ENCODE data around the gene PLEKHH1. TPM values are rescaled to one million over a fixed set of nuclear protein-coding genes. Genes with fewer than 3 reads are reported as not detected.
"Not testable (repeated sequence)": the region's sequence is repeated elsewhere in the genome, so short reads cannot be mapped to it uniquely, and the experiment has no call there.

PLEKHH1 gene
- total and polyA plus RNA-seq, 3 donors from 2014 or later, result 21.4 to 61.3 (median 49.1) TPM

DNA sequence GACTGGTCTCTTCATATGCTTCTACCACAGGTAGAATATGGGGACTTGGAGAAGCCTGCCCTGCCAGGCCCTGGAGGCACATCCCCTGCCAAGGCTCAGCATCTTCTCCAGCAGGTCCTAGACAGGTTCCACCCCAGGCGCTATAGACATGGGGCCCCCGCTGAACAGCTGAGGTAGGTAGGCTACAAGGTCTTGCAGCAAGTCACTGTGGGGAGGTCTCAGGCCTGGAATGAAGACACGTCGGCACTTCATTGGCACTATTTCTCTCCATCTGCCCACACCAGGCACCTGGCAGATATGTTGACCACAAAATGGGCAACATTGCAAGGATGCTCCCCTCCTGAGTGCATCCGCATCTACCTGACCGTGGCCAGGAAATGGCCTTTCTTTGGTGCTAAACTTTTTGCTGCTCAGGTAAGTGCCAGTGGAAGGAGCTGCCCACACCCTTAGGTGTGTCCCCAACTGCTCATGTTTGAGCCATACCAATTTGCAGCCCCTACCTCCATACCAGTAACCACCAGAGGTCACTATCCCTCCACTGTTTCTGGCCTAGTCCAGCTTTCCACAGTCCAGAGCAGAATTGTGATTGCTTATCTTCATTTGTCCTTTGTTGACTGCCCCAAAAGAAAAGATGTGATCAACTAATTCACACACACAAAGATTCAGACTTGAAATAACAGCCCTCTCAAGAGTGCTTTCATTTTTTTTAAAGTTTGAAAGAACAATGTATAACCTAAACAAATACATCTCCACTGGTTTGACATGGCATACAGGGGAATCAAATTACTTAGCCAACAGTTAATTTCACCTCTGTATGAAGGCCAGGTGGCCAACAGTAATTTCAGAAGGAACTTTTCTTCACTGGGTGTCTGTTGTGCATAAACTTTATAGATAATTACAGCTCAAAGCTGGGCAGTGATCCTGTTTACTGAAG, 50.9 kb downstream of the PLEKHH1 start:
- no peak overlapping the region for H3K4me3 ChIP-seq
- no peaks in the 10 kb centered on the region for H3K36me3 ChIP-seq (ENCODE audit: low read depth, missing control alignments)
- H3K4me1 ChIP-seq, result no peaks in the 10 kb centered on the region
- WGBS, 2 donors, result 85 to 92% methylated on average over 6 of the region's 6 CpGs
- H3K27me3 ChIP-seq, result no peaks in the 10 kb centered on the region
- intact Hi-C loops (cut with DNase I; ENCODE audit: low total_unique reads), result no loop called here
- no peak for TF ChIP-seq POLR2A (IDR thresholded peaks at IDR 0.05)
- TF ChIP-seq, protein P1, sequence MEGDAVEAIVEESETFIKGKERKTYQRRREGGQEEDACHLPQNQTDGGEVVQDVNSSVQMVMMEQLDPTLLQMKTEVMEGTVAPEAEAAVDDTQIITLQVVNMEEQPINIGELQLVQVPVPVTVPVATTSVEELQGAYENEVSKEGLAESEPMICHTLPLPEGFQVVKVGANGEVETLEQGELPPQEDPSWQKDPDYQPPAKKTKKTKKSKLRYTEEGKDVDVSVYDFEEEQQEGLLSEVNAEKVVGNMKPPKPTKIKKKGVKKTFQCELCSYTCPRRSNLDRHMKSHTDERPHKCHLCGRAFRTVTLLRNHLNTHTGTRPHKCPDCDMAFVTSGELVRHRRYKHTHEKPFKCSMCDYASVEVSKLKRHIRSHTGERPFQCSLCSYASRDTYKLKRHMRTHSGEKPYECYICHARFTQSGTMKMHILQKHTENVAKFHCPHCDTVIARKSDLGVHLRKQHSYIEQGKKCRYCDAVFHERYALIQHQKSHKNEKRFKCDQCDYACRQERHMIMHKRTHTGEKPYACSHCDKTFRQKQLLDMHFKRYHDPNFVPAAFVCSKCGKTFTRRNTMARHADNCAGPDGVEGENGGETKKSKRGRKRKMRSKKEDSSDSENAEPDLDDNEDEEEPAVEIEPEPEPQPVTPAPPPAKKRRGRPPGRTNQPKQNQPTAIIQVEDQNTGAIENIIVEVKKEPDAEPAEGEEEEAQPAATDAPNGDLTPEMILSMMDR (IDR thresholded peaks at IDR 0.05), result peak; percentile 9 to 49 (median 43)
- DNase-seq, result peak; percentile 48
- no peaks in the 10 kb centered on the region for H3K9me3 ChIP-seq
- H3K27ac ChIP-seq, result no peak overlapping the region

DNA sequence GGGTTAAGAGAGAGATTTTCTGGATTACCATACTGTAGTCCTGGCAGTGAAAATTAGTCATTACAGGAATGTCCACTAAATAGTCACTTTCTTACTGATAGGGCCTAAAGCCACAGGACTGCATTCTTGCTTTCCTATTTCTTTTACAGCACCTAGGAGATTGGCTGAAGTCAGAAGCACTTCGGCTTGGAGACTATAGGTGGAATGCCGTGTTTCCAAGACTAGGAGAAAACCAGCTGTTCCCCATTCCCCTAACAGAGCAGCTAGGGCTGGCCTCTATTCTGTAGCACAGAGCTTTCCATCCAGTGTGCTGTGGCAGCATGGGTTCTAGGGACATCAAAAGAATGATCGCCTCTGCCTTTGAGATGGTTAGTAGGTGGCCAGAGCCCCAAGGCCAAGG, 51.9 kb downstream of the PLEKHH1 start:
- no peak for TF ChIP-seq POLR2A (IDR thresholded peaks at IDR 0.05)
- Histone ChIP-seq H3K9me3 (no peaks in the 10 kb centered on the region), H3K36me3 (ENCODE audit: low read depth, missing control alignments) (no peaks in the 10 kb centered on the region), H3K4me3 (no peak overlapping the region), H3K4me1 (no peaks in the 10 kb centered on the region), H3K27me3 (no peaks in the 10 kb centered on the region), H3K27ac (no peak overlapping the region)
- intact Hi-C loops (cut with DNase I; ENCODE audit: low total_unique reads), result no loop called here
- DNase-seq, result peak; percentile 1
- 84 to 90% methylated on average over 3 of the region's 3 CpGs for WGBS, 2 donors

DNA sequence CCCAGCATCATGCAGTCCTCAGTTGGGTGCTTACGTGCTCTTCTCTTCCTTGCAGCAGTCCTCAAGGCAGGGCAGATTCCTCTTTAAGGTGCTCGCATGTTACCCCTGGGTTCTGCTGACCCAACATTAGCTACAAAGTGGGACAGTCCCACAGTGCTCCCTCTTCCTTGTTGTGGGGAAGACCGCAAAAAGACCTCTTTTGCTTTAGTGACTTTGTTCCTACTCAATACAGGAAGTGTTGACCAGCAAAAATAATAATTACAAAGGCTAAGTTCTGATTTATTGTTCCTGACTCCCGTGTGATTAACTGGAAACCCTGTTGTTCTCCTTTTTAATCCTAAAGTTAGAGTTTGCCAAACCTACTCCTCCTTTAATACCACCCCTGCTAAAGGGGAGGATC, 53.3 kb downstream of the PLEKHH1 start:
- no peaks in the 10 kb centered on the region for H3K4me1 ChIP-seq
- no peak for DNase-seq
- 66 to 78% methylated on average over 4 of the region's 4 CpGs for WGBS, 2 donors
- no peak overlapping the region for H3K27ac ChIP-seq
- no peaks in the 10 kb centered on the region for H3K36me3 ChIP-seq (ENCODE audit: low read depth, missing control alignments)
- intact Hi-C loops (cut with DNase I; ENCODE audit: low total_unique reads), result no loop called here
- no peak for TF ChIP-seq POLR2A (IDR thresholded peaks at IDR 0.05)
- TF ChIP-seq, protein P1 (IDR thresholded peaks at IDR 0.05), result no peak
- no peaks in the 10 kb centered on the region for H3K27me3 ChIP-seq
- H3K4me3 ChIP-seq, result no peak overlapping the region
- no peaks in the 10 kb centered on the region for H3K9me3 ChIP-seq

DNA sequence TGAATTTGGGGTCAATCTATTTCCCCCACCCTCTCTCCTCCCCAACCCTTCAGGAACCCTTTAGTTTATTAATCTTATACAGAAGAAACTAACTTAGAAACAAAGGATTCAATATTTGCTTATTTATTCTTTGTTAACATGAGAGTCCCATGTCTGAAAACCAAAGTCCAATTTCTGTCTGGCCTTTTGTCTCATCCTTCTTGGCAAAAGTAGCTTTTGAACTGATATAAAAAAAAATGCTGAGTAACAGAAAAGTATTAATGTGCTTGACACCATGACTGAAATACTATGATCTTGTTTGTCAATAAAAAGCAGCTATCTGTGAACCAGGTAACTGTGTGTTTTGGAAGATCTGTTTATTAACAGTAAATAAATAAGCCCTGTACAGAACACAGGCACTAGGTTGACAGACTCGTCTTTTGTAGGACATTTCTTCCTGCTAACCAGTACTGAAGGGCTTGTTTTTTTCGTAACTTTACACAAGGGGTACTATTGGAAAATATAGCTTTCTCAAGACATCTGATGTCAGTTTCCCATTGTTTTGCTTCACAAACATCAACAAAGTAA, 56.2 kb downstream of the PLEKHH1 start:
- H3K27ac ChIP-seq, result no peak overlapping the region
- no peak overlapping the region for H3K4me3 ChIP-seq
- intact Hi-C loops (cut with DNase I; ENCODE audit: low total_unique reads), result no loop called here
- H3K4me1 ChIP-seq, result no peaks in the 10 kb centered on the region
- DNase-seq, result no peak
- no peaks in the 10 kb centered on the region for H3K9me3 ChIP-seq
- WGBS, 2 donors, result 48 to 96% methylated on average over 2 of the region's 2 CpGs
- H3K36me3 ChIP-seq (ENCODE audit: low read depth, missing control alignments), result no peaks in the 10 kb centered on the region
- H3K27me3 ChIP-seq, result no peaks in the 10 kb centered on the region
- TF ChIP-seq, protein P1 (IDR thresholded peaks at IDR 0.05), result no peak
- no peak for TF ChIP-seq POLR2A (IDR thresholded peaks at IDR 0.05)

DNA sequence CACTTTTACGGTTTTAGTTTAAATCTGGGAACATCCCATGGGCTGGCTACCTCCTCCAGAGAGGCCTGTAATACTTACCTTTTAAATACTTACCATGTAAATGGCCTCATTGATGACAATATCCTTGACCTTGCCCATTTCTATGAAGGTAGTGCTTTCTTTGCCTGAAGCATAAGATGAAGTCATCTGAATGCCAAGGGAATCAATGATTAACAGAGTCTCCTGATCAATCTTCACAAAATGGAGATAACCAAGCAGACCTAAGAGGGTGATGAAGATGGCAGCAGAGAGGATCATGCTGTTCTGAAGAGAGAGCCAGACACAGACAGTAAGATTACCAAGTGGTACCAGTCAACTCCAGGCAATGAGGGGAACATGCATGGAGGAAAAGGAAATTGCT, 60.6 kb downstream of the PLEKHH1 start:
- DNase-seq; H3K36me3 ChIP-seq (ENCODE audit: low read depth, missing control alignments); H3K4me3 ChIP-seq; H3K9me3 ChIP-seq; H3K27ac ChIP-seq; H3K27me3 ChIP-seq; intact Hi-C loops (cut with DNase I; ENCODE audit: low total_unique reads); H3K4me1 ChIP-seq: not testable (repeated sequence)
- 0 to 42% methylated on average over 1 of the region's 1 CpG for WGBS, 2 donors

All from testis (tissue), 3 donors.